ENCODE measurements around the gene GNPTG.

The GNPTG gene

GRCh38 chr16:1335211-1335971 is 16.3 kb upstream of the GNPTG start:
- no peak for DNase-seq

GRCh38 chr16:1335996-1336395 is 15.7 kb upstream of the GNPTG start:
- DNase-seq = no peak

DNA sequence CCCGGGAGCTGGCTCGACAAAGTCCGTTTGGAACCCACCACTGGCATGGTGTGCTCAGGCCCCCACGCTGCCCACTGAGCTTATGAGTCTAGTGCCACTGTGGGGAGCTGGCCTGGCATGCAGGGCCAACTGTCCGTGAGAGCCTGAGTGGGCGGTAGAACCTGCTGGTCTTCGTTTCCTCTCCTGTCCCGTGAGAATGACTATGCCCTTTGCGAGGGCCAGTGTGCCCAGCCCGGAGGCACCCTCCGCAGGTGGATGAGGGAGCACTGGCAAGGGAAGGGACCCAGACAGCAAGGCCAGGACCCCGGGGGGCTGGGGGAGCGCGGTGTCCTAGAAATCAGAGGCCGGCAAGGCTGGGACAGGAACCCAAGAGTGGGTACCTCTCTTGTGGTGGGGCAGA is 15.1 kb upstream of the GNPTG start:
- DNase-seq = no peak

GRCh38 chr16:1337486-1337885 is 14.2 kb upstream of the GNPTG start:
- no peak for DNase-seq

- no peak for DNase-seq
Observed at GRCh38 chr16:1338119-1338730, 13.5 kb upstream of the GNPTG start.

- no peak for DNase-seq
Observed at GRCh38 chr16:1338855-1339675, 12.7 kb upstream of the GNPTG start.

- no peak for DNase-seq
Observed at GRCh38 chr16:1340730-1341494, 10.8 kb upstream of the GNPTG start.

- DNase-seq = no peak
Observed at GRCh38 chr16:1341495-1342420, 10.0 kb upstream of the GNPTG start.

DNA sequence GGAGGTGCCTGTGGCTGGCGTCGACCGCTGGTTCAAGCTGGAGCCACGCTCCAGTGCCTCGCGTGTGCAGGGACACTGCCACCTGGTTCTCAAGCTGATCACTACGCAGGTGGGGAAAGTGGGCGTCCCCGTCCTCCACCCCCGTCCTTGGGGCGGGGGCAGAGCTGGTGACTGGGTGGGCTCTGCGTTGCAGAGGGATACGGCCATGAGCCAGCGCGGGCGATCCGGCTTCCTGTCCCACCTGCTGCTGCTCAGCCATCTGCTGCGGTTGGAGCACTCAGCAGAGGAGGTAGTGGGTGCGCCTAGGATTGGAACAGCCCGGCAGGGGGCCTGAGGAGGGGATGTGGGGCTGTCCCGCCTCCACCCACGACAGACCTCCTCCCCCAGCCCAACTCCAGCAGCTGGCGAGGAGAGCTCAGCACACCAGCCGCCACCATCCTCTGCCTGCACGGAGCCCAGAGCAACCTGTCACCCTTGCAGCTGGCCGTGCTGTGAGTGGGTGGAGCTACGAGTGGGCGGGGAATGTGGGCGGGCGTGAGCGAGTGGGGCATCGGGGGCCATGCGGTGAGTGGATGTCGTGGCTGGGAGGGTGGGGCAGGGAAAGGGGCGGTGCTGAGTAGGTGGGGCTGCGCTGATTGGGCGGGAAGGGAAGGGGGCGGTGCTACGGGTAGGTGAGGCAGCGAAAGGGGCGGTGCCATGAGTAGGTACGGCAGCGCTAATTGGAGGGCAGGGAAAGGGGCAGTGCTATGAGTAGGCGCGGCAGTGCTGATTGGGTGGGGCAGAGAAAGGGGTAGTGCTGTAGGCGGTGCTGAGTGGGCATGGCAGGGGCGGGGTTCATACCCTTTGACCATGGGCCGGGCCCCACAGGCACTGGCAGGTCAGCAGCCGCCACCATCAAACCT is 9.0 kb upstream of the GNPTG start:
- peak; percentile 89 for DNase-seq

GRCh38 chr16:1343428-1344242 is 8.1 kb upstream of the GNPTG start:
- no peak for DNase-seq

GRCh38 chr16:1344499-1344898 is 7.2 kb upstream of the GNPTG start:
- no peak for DNase-seq

DNA sequence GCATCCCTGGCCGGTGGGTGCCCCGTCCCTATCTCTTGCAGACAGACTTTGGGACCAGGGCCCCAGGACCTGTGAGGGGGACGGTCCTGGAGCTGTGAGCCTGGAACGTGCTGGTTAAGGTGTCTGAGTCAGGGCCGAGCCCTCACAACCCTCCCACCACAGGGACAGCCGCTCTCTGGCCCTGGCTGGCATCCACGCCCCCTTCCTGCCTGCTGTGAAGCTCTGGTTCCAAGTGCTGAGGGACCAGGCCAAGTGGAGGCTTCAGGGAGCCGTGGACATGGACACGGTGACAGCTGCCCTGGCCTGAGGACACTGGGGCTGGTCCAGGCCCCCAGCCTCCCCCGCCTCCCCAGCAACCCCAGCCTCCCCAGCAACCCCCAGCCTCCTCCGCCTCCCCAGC is 6.6 kb upstream of the GNPTG start:
- DNase-seq = no peak

- DNase-seq = no peak
Observed at GRCh38 chr16:1345651-1346421, 5.9 kb upstream of the GNPTG start.

- no peak for DNase-seq
Observed at GRCh38 chr16:1346422-1347285, 5.1 kb upstream of the GNPTG start.

- no peak for DNase-seq
Observed at GRCh38 chr16:1347286-1347855, 4.4 kb upstream of the GNPTG start.

- no peak for DNase-seq
Observed at GRCh38 chr16:1347962-1348361, 3.8 kb upstream of the GNPTG start.

- DNase-seq = no peak
Observed at GRCh38 chr16:1348441-1348840, 3.3 kb upstream of the GNPTG start.

GRCh38 chr16:1348926-1349325 is 2.8 kb upstream of the GNPTG start:
- no peak for DNase-seq
